Measurements from ENCODE around the gene FARS2. TPM values are rescaled to one million over a fixed set of nuclear protein-coding genes. Genes with fewer than 3 reads are reported as not detected.
"Not testable (repeated sequence)": the region's sequence is repeated elsewhere in the genome, so short reads cannot be mapped to it uniquely, and the experiment has no call there.

The FARS2 gene
- total RNA-seq, 2 experiments from 2014 or later, result 22.0 to 23.8 TPM

DNA sequence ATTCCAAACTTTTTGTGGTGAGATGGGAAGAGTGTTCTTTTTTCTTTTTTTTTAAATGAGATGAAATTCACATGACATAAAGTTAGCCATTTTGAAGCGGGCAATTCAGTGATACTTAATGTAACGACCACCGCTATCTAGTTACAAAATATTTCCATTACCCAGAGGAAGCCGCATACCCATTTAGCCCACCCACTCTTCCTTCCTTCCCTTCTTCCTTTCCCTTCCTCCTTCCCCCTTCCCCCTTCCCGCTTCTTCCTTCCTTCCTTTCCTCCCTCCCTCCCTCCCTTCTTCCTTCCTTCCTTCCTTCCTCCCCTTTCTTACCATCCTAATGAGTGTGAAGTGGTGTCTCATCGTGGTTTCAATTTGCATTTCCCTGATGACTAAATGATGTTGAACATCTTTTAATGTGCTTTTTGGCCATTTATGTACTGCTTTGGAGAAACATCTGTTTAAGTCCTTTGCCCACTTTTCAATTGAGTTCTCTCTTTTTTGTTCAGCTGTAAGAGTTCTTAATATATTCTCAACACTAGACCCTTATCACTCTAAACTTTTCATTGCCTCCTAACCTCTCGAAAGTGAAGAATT lies 371.1 kb downstream of the FARS2 start:
- ChIA-PET CTCF (no interaction called here), POLR2A (no interaction called here)

GRCh38 chr6:5634525-5634924 lies 373.2 kb downstream of the FARS2 start:
- ChIA-PET CTCF (no interaction called here), POLR2A (no interaction called here)

GRCh38 chr6:5636210-5637030 lies 375.1 kb downstream of the FARS2 start:
- ChIA-PET CTCF (no interaction called here), POLR2A (no interaction called here)

DNA sequence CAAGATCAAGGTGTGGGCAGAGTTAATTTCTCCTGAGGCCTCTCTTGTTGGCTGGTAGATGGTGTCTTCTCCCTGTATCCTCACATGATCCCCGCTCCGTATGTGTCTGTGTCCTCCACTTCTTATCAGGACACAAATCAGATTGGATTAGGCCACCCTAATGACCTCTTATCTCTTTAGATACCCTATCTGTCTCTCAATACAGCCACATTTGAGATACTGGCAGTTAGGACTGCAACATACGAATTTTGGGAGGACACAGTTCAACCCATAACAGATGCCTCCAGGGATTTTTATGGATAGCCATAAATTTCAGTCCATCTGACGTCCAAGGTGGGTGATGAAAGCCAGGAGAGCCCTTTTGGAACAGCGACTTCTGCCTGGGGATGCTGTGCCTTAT lies 376.4 kb downstream of the FARS2 start:
- CTCF ChIA-PET, result no interaction called here
- POLR2A ChIA-PET, result no interaction called here

DNA sequence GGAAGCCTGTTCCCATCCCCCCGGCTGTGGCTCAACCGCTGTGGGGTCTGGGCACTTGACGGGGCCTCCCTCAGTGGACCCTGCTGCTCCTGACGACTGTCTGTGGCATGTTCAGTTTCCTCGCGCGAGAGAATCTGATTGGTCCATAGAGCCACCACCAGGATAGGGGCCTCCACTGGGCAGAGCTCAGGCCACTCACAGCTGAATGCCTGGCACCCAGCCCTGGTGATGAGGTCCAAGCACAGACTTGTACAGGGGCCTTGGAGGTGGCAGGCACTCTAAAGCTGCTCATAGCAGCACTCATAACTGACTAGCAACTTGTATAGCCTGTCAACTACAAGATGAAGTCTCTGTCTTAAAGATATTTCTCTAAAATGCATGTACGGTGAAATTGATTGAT lies 377.4 kb downstream of the FARS2 start:
- ChIA-PET CTCF (no interaction called here), POLR2A (no interaction called here)

GRCh38 chr6:5639193-5639592 lies 377.9 kb downstream of the FARS2 start:
- POLR2A ChIA-PET, result no interaction called here
- CTCF ChIA-PET, result no interaction called here

DNA sequence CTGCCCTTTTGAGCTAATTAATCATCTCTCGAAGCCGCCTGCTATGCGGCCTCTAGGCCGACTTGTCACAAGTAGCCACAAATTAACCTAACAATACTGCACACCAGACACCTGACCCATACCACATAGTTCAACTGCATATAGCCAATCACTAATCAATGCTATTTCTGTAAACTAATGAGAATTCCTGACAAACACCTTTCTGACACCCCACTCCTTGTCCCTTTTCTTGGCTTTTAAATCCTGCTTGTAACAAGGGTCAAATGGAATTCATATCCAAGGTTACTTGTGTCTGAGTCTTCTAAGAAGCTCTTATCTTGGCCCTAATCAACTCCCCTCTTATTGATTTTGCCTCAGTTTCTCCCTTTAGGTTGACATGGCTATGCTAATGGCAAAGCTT lies 379.3 kb downstream of the FARS2 start:
- POLR2A ChIA-PET, result no interaction called here
- CTCF ChIA-PET, result no interaction called here

DNA sequence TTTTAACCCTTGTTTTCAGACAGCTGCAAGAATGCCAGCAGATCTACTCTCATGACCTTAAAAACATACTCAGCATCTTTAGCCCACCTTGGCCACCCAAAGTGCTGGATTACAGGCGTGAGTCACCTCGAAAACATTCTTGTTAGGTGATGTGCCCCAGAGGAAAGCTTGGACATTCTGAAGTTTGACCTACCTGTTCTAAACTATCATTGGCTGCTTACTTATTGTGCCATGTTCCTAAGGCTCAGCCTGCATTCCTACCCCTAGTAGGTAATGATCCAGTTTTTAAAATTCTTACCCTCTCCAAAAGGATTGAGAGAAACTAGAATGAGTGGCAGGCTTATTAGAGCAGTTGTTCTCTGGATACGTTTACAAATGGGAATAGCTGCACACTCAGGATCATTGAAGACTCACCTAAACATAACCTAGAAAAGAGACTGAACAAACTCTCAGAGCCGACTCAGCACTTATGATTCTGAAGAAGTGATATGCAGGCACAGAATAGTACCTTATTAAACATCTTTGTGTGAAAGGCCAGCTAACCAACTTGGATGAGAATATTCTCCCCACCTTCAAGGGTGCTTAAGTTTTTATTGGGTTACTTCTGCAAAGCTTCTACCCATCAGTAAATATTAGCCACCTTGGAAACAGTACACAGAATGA lies 383.3 kb downstream of the FARS2 start:
- CTCF ChIA-PET, result no interaction called here
- POLR2A ChIA-PET, result no interaction called here

DNA sequence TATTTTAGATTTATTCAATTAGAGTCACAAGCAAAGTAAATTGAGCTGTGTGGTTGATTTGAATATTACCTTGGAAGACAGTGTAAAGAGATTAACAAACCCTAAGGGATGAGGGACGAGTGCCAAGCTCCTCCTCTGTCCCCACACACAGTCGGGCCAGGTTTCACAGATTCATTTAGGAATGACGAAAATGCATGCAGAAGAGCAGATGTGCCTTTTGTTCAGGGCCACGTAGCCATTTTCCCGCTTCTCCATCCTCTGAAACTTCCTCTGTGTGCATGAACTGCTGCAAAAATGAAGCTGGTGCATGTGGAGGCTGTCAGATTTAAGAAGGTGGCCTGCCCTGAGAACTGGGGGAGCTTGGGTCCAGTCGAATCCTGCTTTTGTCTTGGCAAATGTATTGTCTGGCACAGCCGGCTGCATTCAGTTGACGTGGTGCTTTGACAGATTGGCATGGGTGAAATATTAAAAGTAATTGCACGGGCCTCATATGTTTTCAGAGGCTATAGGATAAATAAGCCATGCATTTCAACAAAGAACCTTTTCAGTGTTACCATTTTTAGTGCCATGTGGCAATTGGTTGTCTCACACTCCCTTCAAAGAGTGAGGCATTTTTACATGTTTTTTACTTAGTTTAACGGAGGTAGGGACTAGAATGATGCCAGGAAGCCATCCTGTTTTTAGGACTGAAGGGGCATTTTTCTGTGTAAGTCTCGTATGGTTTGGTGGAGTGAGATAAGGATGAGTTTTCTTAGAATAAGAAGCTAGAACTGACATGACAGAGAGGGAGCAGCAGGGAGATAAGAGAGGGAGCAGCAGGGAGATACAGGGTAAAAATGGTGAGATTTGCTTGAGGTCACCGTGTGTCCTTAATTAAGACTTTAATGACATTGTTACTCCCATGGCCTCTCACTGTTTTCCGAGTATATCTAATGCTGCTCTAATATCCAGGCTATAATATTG lies 384.3 kb downstream of the FARS2 start:
- ChIA-PET CTCF (no interaction called here), POLR2A (no interaction called here)

DNA sequence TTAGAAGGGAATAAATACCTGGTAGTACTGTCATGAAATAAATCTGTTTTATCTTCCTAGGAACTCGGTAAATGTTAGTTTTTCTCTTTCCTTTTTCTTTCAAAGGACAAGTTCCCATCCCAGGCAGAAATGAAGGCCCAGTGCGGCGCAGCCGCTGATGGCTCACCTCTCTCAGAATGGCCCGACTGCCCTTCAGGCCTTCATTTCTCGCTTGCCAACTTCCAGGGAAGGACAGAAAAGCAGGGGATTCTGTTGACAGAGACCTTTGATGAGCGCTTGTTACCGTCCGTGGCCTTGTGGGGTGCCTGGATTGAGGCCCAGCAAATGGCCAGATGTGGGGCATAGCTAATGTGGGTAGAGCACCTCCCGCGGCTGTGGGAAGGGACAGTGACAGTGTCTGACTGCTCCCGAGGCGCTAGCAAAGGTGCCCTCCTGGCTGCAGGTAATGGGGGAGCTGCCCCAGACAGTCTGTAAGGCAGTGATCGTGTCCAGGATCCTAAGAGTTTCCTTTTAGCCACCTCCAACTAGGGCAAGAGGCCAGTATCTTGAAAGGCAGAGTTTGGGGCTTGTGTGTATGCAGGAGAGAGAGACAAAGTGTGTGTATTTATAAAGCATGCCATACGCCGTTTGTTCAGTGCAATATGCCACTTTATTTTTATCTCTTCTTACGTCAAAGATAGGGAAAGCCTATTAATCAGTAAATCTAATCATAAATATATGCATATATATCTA lies 391.3 kb downstream of the FARS2 start:
- POLR2A ChIA-PET, result no interaction called here
- CTCF ChIA-PET, result no interaction called here

- ChIA-PET POLR2A (no interaction called here), CTCF (no interaction called here)
Observed at GRCh38 chr6:5653801-5654200, 392.5 kb downstream of the FARS2 start.

DNA sequence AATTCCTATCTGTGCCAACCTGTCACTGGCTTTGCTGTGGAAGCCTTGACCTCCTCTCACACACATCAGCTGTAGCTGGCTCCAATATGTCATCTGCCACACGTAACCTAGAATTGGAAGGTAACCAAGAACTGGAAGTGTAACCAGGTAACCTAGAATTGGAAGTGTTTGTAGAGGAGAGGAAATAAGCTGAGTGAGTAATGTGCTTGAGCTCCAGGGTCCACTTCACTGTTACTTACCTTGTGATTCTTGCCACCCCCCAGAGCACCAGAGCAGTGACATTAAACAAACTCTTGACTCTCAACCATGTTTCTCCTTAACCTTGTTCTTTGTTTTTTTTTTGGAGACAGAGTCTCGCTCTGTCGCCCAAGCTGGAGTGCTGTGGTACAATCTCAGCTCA lies 394.9 kb downstream of the FARS2 start:
- CTCF ChIA-PET, result no interaction called here
- POLR2A ChIA-PET, result no interaction called here

DNA sequence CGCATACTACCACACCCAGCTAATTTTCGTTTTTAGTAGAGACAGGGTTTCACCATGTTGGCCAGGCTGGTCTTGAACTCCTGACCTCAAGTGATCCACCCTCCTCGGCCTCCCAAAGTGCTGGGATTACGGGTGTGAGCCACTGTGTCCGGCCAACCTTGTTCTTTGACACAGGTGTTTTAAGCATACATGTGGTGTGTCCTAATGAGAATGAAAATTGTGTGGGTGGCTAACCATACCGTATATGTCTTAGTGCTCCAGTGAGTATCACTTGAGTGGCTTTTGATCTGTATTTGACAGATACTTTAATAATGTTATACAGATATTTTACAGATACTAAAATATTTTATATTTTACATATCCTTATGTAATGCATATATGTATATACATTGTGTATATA lies 395.4 kb downstream of the FARS2 start:
- POLR2A ChIA-PET, CTCF ChIA-PET: not testable (repeated sequence)

DNA sequence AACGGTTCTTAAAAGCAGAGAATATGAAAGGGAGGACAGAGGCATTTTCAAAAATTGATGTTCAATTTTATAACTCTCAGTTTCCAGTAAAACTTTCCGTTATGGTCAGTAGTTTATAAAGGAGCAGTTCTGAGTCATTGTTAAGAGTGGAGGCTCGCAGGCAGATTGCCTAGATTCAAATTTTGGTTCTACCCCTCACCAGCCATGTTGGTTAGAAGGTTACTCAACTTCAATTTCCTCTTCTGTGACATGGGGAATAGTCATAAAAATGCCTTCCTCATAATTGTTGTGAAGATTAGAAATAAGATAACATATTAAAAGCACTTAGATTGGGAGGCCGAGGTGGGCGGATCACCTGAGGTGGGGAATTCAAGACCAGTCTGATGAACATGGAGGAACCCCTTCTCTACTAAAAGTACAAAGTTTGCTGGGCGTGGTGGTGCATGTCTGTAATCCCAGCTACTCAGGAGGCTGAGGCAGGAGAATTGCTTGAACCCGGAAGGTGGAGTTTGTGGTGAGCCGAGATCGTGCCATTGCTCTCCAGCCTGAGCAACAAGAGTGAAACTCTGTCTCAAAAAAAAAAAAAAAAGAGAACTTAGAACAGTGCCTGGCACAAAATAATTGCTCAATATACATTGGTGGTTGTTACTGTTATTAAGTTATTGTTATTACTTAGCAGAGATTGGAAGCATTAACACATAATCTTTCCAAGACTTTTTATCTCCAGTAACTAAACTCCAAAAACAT lies 396.5 kb downstream of the FARS2 start:
- POLR2A ChIA-PET, result no interaction called here

GRCh38 chr6:5659467-5659866 lies 398.2 kb downstream of the FARS2 start:
- ChIA-PET CTCF (no interaction called here), POLR2A (no interaction called here)

More for the DNA sequence above, 396.5 kb downstream of the FARS2 start:
- CTCF ChIA-PET, result no interaction called here

- ChIA-PET POLR2A (no interaction called here), CTCF (no interaction called here)
Observed at GRCh38 chr6:5660772-5661171, 399.5 kb downstream of the FARS2 start.

GRCh38 chr6:5662797-5663196 lies 401.5 kb downstream of the FARS2 start:
- CTCF ChIA-PET, result no interaction called here

DNA sequence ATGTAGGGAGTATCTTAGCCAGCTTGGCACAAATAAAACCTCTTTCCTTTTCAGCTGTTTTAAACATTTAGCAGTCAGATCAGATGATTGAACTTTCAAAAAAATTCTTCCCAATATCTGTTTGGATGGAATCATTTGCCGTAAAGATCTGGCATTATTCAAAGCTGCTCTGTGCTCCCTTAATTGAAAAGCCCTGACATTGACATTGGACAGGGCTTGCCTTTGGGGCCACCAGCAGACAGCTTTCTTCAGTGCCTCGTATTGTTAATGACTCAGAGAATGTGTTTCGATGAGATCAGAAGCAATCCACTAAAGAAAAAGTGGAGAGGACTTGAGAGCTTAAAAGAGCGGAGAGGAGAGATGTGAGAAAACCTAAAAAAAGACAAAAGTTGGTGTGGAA lies 401.9 kb downstream of the FARS2 start:
- ChIA-PET POLR2A (no interaction called here), CTCF (no interaction called here)

More at GRCh38 chr6:5662797-5663196, 401.5 kb downstream of the FARS2 start:
- POLR2A ChIA-PET, result no interaction called here

DNA sequence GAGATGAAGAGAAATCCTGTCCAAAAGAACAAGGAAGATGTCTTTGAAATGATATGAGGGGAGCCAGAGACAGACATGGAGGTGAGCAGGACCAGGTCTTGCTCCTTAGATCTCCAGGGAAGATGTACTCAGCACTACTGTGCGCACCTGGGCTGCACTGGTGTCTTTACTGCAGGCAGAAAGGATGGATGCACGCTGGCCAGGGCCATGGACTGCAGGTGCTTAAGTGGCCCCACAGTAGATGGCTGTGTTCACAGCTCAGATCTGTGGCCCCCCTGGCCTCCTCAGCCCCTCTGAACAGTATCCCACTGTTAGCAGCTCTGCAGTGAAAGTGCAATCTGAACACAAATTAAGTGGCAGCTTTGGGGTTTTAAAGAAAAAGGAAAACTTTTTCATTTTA lies 402.4 kb downstream of the FARS2 start:
- ChIA-PET POLR2A (no interaction called here), CTCF (no interaction called here)
